SK-N-SH (cell line): ENCODE data around the gene L3MBTL2.

Experiments used
- CTCF ChIP-seq: fragments of 200-600 bp; sonication (generic); IDR thresholded peaks from 2 replicates; pipeline ENCODE4 v1.6.1; 2017; ENCODE audit warnings: antibody characterized with exemption, mild to moderate bottlenecking, moderate library complexity
- EP300 ChIP-seq, 2 experiments: IDR thresholded peaks; 2 replicates each; pipeline versions ENCODE4 v1.4.0 to v1.6.1; 2012; ENCODE audit warnings: borderline replicate concordance in 1 of 2, low read depth in 1 of 2, low read length in 1 of 2
- GATA2 ChIP-seq: sonication (generic); formaldehyde crosslinking; IDR thresholded peaks from 2 replicates; pipeline ENCODE4 v1.5.0; 2020; ENCODE audit warnings: mild to moderate bottlenecking, missing genetic modification reagents
- MXI1 ChIP-seq: IDR thresholded peaks from 2 replicates; pipeline ENCODE4 v1.6.1; 2012; ENCODE audit warnings: mild to moderate bottlenecking, low read depth, low read length, improper control_type of control experiment
- POLR2AphosphoS5 ChIP-seq: IDR thresholded peaks from 2 replicates; pipeline ENCODE4 v1.6.1; 2012; ENCODE audit warnings: low read depth, low read length
- RAD21 ChIP-seq: IDR thresholded peaks from 2 replicates; pipeline ENCODE4 v1.6.1; 2012; ENCODE audit warnings: mild to moderate bottlenecking, low read length
- RCOR1 ChIP-seq: fragments of 150-350 bp; IDR thresholded peaks from 2 replicates; pipeline ENCODE4 v1.6.1; 2017; ENCODE audit warnings: antibody characterized with exemption, low read length
- REST ChIP-seq: IDR thresholded peaks from 2 replicates; pipeline ENCODE4 v1.6.1; 2012; ENCODE audit warnings: mild to moderate bottlenecking, low read depth, low read length, moderate library complexity
- TCF12 ChIP-seq: IDR thresholded peaks from 2 replicates; pipeline ENCODE4 v1.4.0; 2012

- TF ChIP-seq RCOR1 (no peak), MXI1 (no peak), CTCF (no peak), POLR2AphosphoS5 (no peak), GATA2 (CRISPR knock-in tag) (no peak), TCF12 (no peak), REST (no peak), RAD21 (no peak), EP300 (IDR thresholded peaks at IDR 0.05; ENCODE audit: borderline replicate concordance in 1 of 2, low read depth in 1 of 2, low read length in 1 of 2) (no peak)
Measured at GRCh38 chr22:41274856-41275255, 69.7 kb downstream of the L3MBTL2 start.
